ENCODE data around the gene WWOX. TPM values are rescaled to one million over a fixed set of nuclear protein-coding genes. Genes with fewer than 3 reads are reported as not detected.

The WWOX gene
- polyA plus RNA-seq, 1 donor from 2014 or later = 25.6 TPM

GRCh38 chr16:78217276-78217675 lies 117.8 kb downstream of the WWOX start:
- Histone ChIP-seq H3K9me2 (ENCODE audit: insufficient read depth, low read length) (no peaks in the 10 kb centered on the region), H3F3A (ENCODE audit: insufficient read depth, low read length, poor library complexity, severe bottlenecking) (no peaks in the 10 kb centered on the region), H3K4me2 (ENCODE audit: low read length) (no peak overlapping the region), H3K79me2 (replicated peaks; ENCODE audit: insufficient read depth, low read length) (no peaks in the 10 kb centered on the region), H3K9ac (ENCODE audit: low read length) (no peak overlapping the region), H2AFZ (ENCODE audit: low read depth, low read length) (no peak overlapping the region), H4K20me1 (ENCODE audit: insufficient read depth) (no peaks in the 10 kb centered on the region), H3K27ac (ENCODE audit: low read length) (no peak overlapping the region), H3K4me3 (ENCODE audit: low read length) (no peak overlapping the region), H3K27me3 (ENCODE audit: insufficient read depth, low read depth, low read length) (no peaks in the 10 kb centered on the region), H3K9me3 (ENCODE audit: low read length) (no peaks in the 10 kb centered on the region), H3K36me3 (ENCODE audit: insufficient read depth, low read length) (no peaks in the 10 kb centered on the region)
- no peak for TF ChIP-seq SMC3 (conservative IDR thresholded peaks at IDR 0.05; ENCODE audit: poor library complexity)
- no peak for TF ChIP-seq EP300 (conservative IDR thresholded peaks at IDR 0.05; ENCODE audit: poor library complexity, severe bottlenecking)
- no peak for TF ChIP-seq CTCF (IDR thresholded peaks at IDR 0.05; ENCODE audit: poor library complexity, severe bottlenecking)
- TF ChIP-seq MXI1 (conservative IDR thresholded peaks at IDR 0.05; ENCODE audit: poor library complexity, severe bottlenecking) = no peak
- no peak for TF ChIP-seq TAF1 (IDR thresholded peaks at IDR 0.05; ENCODE audit: low read depth)
- TF ChIP-seq EZH2 (IDR thresholded peaks at IDR 0.05; ENCODE audit: borderline replicate concordance, insufficient read depth, low read length, poor library complexity, severe bottlenecking) = no peak
- TF ChIP-seq RAD21 (conservative IDR thresholded peaks at IDR 0.05) = no peak
- no peak for TF ChIP-seq REST (IDR thresholded peaks at IDR 0.05; ENCODE audit: borderline replicate concordance)
- TF ChIP-seq POLR2AphosphoS5 (IDR thresholded peaks at IDR 0.05) = no peak

GRCh38 chr16:78218279-78218678 lies 118.8 kb downstream of the WWOX start:
- Histone ChIP-seq H3F3A (ENCODE audit: insufficient read depth, low read length, poor library complexity, severe bottlenecking) (no peaks in the 10 kb centered on the region), H3K9ac (ENCODE audit: low read length) (no peak overlapping the region), H3K79me2 (replicated peaks; ENCODE audit: insufficient read depth, low read length) (no peaks in the 10 kb centered on the region), H4K20me1 (ENCODE audit: insufficient read depth) (no peaks in the 10 kb centered on the region), H2AFZ (ENCODE audit: low read depth, low read length) (no peak overlapping the region), H3K36me3 (ENCODE audit: insufficient read depth, low read length) (no peaks in the 10 kb centered on the region), H3K4me2 (ENCODE audit: low read length) (no peak overlapping the region), H3K9me2 (ENCODE audit: insufficient read depth, low read length) (no peaks in the 10 kb centered on the region), H3K4me3 (ENCODE audit: low read length) (no peak overlapping the region), H3K27me3 (ENCODE audit: insufficient read depth, low read depth, low read length) (no peaks in the 10 kb centered on the region), H3K9me3 (ENCODE audit: low read length) (no peaks in the 10 kb centered on the region), H3K27ac (ENCODE audit: low read length) (no peak overlapping the region)
- TF ChIP-seq EZH2 (IDR thresholded peaks at IDR 0.05; ENCODE audit: borderline replicate concordance, insufficient read depth, low read length, poor library complexity, severe bottlenecking) = no peak
- TF ChIP-seq REST (IDR thresholded peaks at IDR 0.05; ENCODE audit: borderline replicate concordance) = no peak
- TF ChIP-seq CTCF (IDR thresholded peaks at IDR 0.05; ENCODE audit: poor library complexity, severe bottlenecking) = no peak

Measured in neural cell (in vitro differentiated cells).